22Rv1 (cell line): Measurements from ENCODE around the gene PRKCE.

Experiments
- H3K27ac ChIP-seq: fragments of 450-650 bp; 2 replicates; pipeline ENCODE4 v1.5.1; 2017
- CTCF ChIP-seq: fragments of 450-650 bp; IDR thresholded peaks from 2 replicates; pipeline ENCODE4 v1.5.1; 2017; ENCODE audit warnings: mild to moderate bottlenecking
- ZFX ChIP-seq: fragments of 450-650 bp; IDR thresholded peaks from 2 replicates; pipeline ENCODE4 v1.6.1; 2017; ENCODE audit warnings: antibody characterized with exemption, borderline replicate concordance

The PRKCE gene

DNA sequence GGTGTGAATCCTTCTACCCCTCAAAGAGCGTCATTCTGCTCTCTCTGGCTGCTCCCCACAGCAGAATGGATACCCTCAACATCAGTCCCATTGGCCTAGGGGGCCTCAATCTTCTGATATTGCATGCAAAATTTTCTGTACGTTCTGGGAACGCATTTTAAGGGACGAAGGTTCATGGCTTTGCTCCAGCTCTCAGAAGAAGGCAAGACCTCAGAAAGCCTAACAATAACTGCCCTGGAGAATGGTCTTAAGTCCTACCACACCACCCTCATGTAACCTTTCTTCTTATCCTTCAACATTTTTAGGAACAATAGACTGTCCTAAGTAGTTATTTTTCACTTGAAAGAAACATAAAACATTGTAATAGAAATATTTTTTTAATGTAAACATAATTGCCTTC is 212.6 kb downstream of the PRKCE start:
- H3K27ac ChIP-seq = no peak overlapping the region
- TF ChIP-seq CTCF (no peak), ZFX (no peak)

DNA sequence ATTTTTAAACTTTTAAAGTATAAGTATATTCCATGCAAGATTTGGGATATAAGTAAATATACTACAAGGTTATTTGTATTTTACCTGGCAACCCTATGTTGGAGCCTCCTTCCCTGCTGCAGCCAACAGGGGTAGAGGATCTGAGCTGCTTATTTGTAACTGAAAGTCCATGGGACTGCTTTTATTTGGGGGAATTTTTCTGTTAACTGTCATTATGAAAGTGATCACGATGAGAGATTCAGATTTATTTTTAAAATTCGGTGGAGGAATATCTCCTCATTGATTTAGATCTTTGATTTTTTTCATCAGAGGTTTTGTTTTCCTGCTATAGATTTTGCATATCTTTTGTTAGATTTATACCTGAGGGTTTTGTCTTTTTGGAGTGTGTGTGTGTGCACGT is 215.9 kb downstream of the PRKCE start:
- TF ChIP-seq CTCF = no peak
- no peak for TF ChIP-seq ZFX
- no peak overlapping the region for H3K27ac ChIP-seq

DNA sequence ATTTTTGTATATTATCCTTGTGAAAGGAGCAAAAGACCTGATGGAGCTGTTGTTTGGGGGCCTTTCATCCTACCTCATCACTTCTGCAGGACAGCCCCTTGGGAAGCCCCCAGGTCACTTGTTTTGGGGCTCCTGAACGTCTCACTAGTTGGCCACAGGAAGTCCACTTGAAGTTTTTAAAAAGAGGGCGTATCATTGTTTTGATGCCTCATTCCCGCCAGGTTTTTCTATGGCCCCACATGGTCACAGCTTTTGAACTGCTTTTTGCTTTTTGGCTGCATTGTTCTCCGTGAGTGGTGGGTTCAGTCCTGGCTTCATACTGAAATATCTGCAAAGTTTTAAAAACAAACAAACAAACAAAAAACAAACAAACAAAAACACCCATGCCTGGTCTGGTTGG is 216.3 kb downstream of the PRKCE start:
- TF ChIP-seq CTCF = no peak
- no peak for TF ChIP-seq ZFX
- no peak overlapping the region for H3K27ac ChIP-seq

DNA sequence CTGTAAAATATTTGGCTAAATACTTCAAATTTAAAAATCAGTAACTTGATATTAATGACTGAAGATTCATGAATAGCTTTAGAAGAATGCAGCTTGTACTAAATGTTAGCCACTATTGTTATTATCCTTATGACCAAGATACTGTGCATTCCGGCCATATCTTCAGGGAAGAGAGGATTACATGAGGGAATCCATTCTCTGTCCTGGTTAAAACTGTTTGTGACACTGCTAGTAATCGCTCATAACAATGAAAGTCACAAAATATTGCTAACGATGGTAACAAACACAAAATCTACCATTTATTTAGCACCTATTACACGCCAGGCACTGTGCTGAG is 217.7 kb downstream of the PRKCE start:
- H3K27ac ChIP-seq = no peak overlapping the region
- TF ChIP-seq CTCF (no peak), ZFX (no peak)

DNA sequence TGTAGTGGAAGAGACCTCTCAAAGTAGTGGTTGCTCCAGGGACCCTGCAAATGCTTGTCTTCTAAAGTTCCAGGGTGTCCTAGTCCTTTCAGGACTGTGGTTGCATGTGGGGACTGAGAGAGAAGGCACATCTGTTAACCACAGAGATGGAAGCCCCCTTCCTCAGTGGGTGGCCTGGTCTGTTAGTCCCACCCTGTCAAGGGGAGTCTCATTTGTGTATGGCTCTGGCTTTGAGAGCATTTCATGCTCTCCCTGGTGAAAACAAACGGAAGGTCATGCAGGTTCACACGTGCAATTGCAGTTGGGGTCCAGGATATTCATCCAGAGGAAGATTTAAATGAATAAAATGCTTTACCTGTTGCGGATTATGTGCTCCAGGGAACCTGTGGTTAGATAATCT is 219.6 kb downstream of the PRKCE start:
- TF ChIP-seq CTCF (no peak), ZFX (no peak)
- H3K27ac ChIP-seq = no peak overlapping the region

DNA sequence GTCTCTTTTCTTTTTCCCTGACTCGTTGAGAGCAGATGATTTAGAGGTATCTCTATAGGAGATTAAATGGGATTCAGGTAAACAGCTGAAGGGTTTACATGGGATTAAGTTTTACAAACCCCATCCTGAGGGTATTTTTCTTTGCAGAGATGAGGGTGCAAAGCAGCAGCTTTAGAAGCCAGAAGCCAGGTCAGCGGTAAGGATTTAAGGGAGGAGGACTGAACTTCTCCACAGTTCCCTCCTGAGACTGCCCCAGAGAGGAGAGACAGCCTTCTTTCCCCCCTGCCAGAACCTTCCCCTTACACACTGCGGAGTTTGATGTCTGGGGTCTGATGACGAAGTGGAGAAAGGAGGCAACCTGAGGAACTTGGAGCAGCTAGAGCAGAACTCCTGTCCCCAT is 220.1 kb downstream of the PRKCE start:
- TF ChIP-seq ZFX (no peak), CTCF (no peak)
- H3K27ac ChIP-seq = no peak overlapping the region

- TF ChIP-seq CTCF (no peak), ZFX (no peak)
- H3K27ac ChIP-seq = no peak overlapping the region
These were observed 220.7 kb downstream of the PRKCE start for GRCh38 chr2:45872211-45872610.
